HepG2 (cell line): ENCODE results near the gene GABRG3. TPM values are rescaled to one million over a fixed set of nuclear protein-coding genes. Genes with fewer than 3 reads are reported as not detected.

ENCODE experiments used
- ATAC-seq: fragments of 200-7000 bp; cut with Tn5 transposase; 3 replicates; pipeline ENCODE4 v1.9.1; 2020; ENCODE audit warnings: mild to moderate bottlenecking, moderate library complexity
- BruUV-seq: library from RNA; stranded (reverse); fragments of 400-500 nt; replicated peaks from 2 replicates; lab custom pipeline; 2021; lab: Mats Ljungman, UMichigan
- CTCF ChIA-PET: fragments of 300-600 bp; formaldehyde crosslinking; extraction: SDS; loops from one replicate; lab custom pipeline; 2021; ENCODE audit warnings: low total read pairs, inconsistent platforms, low intra/inter-chr PET ratio; lab: Yijun Ruan, JAX
- POLR2A ChIA-PET: fragments of 350-600 bp; sonication (Branson Sonifier 250); formaldehyde crosslinking; loops from one replicate; lab custom pipeline; 2020; ENCODE audit warnings: antibody characterized with exemption, inconsistent platforms; lab: Yijun Ruan, JAX
- DNase-seq: peaks from one replicate; pipeline ENCODE4 v3.0.0-alpha.2; 2015; ENCODE audit warnings: low spot score
- FAIRE-seq: peaks from 3 replicates; lab custom pipeline; 2011; peaks lifted over from hg19 to GRCh38; lab: Jason Lieb, UNC
- H2AFZ ChIP-seq: one replicate; pipeline ENCODE4 v1.6.1; 2011; ENCODE audit warnings: low read length, inconsistent platforms
- H3K27ac ChIP-seq: fragments of 300-600 bp; 3 replicates; pipeline ENCODE4 v1.8.0; 2011; ENCODE audit warnings: mixed run types, mild to moderate bottlenecking, mixed read lengths, low read length, inconsistent platforms; ENCODE audit not compliant: insufficient read depth; ENCODE audit errors: extremely low read length
- H3K27me3 ChIP-seq, 2 experiments: fragments of 200-600 bp in 1 of 2; 2 replicates in 1 of 2; 3 replicates in 1 of 2; pipeline versions ENCODE4 v1.6.0 to v1.8.0; 2011; ENCODE audit warnings: low read length in 2 of 2, mild to moderate bottlenecking in 2 of 2, moderate library complexity in 2 of 2, inconsistent platforms in 1 of 2; ENCODE audit not compliant: insufficient read depth in 2 of 2, control insufficient read depth in 1 of 2
- H3K36me3 ChIP-seq, 2 experiments: fragments of 200-600 bp in 1 of 2; replicated peaks in 1 of 2; 2 replicates in 1 of 2; 3 replicates in 1 of 2; pipeline versions ENCODE4 v1.5.1 to v1.8.0; 2011; ENCODE audit warnings: low read length in 2 of 2, inconsistent platforms in 1 of 2; ENCODE audit not compliant: insufficient read depth in 2 of 2, control insufficient read depth in 1 of 2
- H3K4me1 ChIP-seq: 2 replicates; pipeline ENCODE4 v1.5.1; 2012; ENCODE audit warnings: low read length, inconsistent platforms; ENCODE audit not compliant: insufficient read depth
- H3K4me2 ChIP-seq: 2 replicates; pipeline ENCODE4 v1.6.0; 2011; ENCODE audit warnings: low read depth, low read length, inconsistent platforms
- H3K4me3 ChIP-seq, 3 experiments: fragments of 200-600 bp in 1 of 3; sonication (generic), shearing (Covaris generic) in 1 of 3; replicated peaks in 1 of 3; 2 replicates each; pipeline ENCODE4 v1.5.1; 2011 to 2016; ENCODE audit warnings: low read length in 3 of 3, inconsistent platforms in 2 of 3, low read depth in 2 of 3, mild to moderate bottlenecking in 2 of 3, control low read depth in 1 of 3, mixed read lengths in 1 of 3; ENCODE audit not compliant: insufficient read depth in 1 of 3
- H3K79me2 ChIP-seq: one replicate; pipeline ENCODE4 v1.6.1; 2011; ENCODE audit warnings: low read length, inconsistent platforms; ENCODE audit not compliant: insufficient read depth
- H3K9ac ChIP-seq: 2 replicates; pipeline ENCODE4 v1.6.0; 2011; ENCODE audit warnings: mild to moderate bottlenecking, low read depth, low read length, inconsistent platforms; ENCODE audit not compliant: insufficient read depth
- H3K9me3 ChIP-seq: 2 replicates; pipeline ENCODE4 v1.5.1; 2012; ENCODE audit warnings: mild to moderate bottlenecking, low read length
- H4K20me1 ChIP-seq: 2 replicates; pipeline ENCODE4 v1.6.0; 2011; ENCODE audit warnings: inconsistent platforms, mild to moderate bottlenecking, low read length, moderate library complexity; ENCODE audit not compliant: insufficient read depth
- CHCHD3 ChIP-seq: sonication (generic); formaldehyde crosslinking; IDR thresholded peaks from 2 replicates; pipeline ENCODE4 v1.8.0; 2022; ENCODE audit warnings: mild to moderate bottlenecking, missing genetic modification reagents, moderate library complexity
- FIP1L1 ChIP-seq: fragments of 200-400 bp; formaldehyde crosslinking; IDR thresholded peaks from 2 replicates; pipeline ENCODE4 v1.6.1; 2018; ENCODE audit warnings: low read depth, mild to moderate bottlenecking, low read length, moderate library complexity, borderline replicate concordance; ENCODE audit not compliant: insufficient read depth
- ISL2 ChIP-seq: sonication (generic); formaldehyde crosslinking; IDR thresholded peaks from 2 replicates; pipeline ENCODE4 v1.5.0; 2020; ENCODE audit warnings: missing genetic modification reagents
- PAWR ChIP-seq: sonication (generic); formaldehyde crosslinking; IDR thresholded peaks from 2 replicates; pipeline ENCODE4 v1.4.0; 2020; ENCODE audit warnings: missing genetic modification reagents, mild to moderate bottlenecking, borderline replicate concordance
- RARG ChIP-seq: sonication (generic); formaldehyde crosslinking; IDR thresholded peaks from 2 replicates; pipeline ENCODE4 v1.4.0; 2020; ENCODE audit warnings: low read depth, mild to moderate bottlenecking, missing genetic modification reagents
- SALL2 ChIP-seq: sonication (generic); formaldehyde crosslinking; IDR thresholded peaks from 2 replicates; pipeline ENCODE4 v1.8.1; 2023; ENCODE audit warnings: mild to moderate bottlenecking, missing genetic modification reagents, inconsistent platforms
- TARDBP ChIP-seq: sonication (generic); formaldehyde crosslinking; IDR thresholded peaks from 2 replicates; pipeline ENCODE4 v1.8.0; 2022; ENCODE audit warnings: mild to moderate bottlenecking, missing genetic modification reagents
- ZFAT ChIP-seq: sonication (generic); formaldehyde crosslinking; conservative IDR thresholded peaks from 2 replicates; pipeline ENCODE4 v1.8.1; 2023; ENCODE audit warnings: missing genetic modification reagents, inconsistent platforms
- ZNF17 ChIP-seq: sonication (generic); formaldehyde crosslinking; IDR thresholded peaks from 2 replicates; pipeline ENCODE4 v1.5.0; 2020; ENCODE audit warnings: mild to moderate bottlenecking, missing genetic modification reagents
- ZNF383 ChIP-seq: sonication (generic); formaldehyde crosslinking; IDR thresholded peaks from 2 replicates; pipeline ENCODE4 v1.4.0; 2020; ENCODE audit warnings: missing genetic modification reagents, mild to moderate bottlenecking, borderline replicate concordance
- ZNF569 ChIP-seq: sonication (generic); formaldehyde crosslinking; IDR thresholded peaks from 2 replicates; pipeline ENCODE4 v1.5.0; 2020; ENCODE audit warnings: mild to moderate bottlenecking, missing genetic modification reagents, moderate library complexity, borderline replicate concordance
- ZNF883 ChIP-seq: sonication (generic); formaldehyde crosslinking; IDR thresholded peaks from 2 replicates; pipeline ENCODE4 v1.5.1; 2020; ENCODE audit warnings: mild to moderate bottlenecking, missing genetic modification reagents; ENCODE audit errors: not compliant biosample characterization
- WGBS: methylation state at CpG from one replicate; pipeline ENCODE4 v1.1.6; 2017; ENCODE audit warnings: low lambda C conversion rate; 5-methylcytosine and 5-hydroxymethylcytosine counted together
- in situ Hi-C: cut with HindIII; loops from 2 replicates; pipeline ENCODE4 v1.10.0; 2017; ENCODE audit warnings: low pct_unique_long_range_greater_than_20kb; ENCODE audit not compliant: extremely low pct_ligation_motif_present
- intact Hi-C: fragments of 100-400 bp; cut with micrococcal nuclease; formaldehyde crosslinking; loops from one replicate; pipeline ENCODE4 v1.10.0; 2022; ENCODE audit not compliant: unreplicated experiment
- polyA plus RNA-seq, 8 experiments: library from polyadenylated mRNA; depleted of rRNA in 3 of 8; stranded (reverse) in 7 of 8; unstranded in 1 of 8; fragments of >200 nt; fragmentation: Illumina TruSeq in 4 of 8; extraction: Trizol in 4 of 8; gene quantifications; 2 replicates each; pipeline versions ENCODE4 v1.2.1 to v1.2.3, GENCODE V29; 2011 to 2016; ENCODE audit warnings: low read depth in 4 of 8, missing spikeins in 1 of 8, mixed read lengths in 1 of 8; ENCODE audit not compliant: insufficient read depth in 1 of 8
- total RNA-seq, 5 experiments: library from RNA; depleted of rRNA; stranded (reverse); fragments of >200 nt; fragmentation: Illumina TruSeq; extraction: Trizol; gene quantifications; 2 replicates each; pipeline ENCODE4 v1.2.3, GENCODE V29; 2016; ENCODE audit warnings: low read depth in 1 of 5
- TF ChIP-seq, protein P1 (sequence below), 2 experiments: sonication (generic) in 1 of 2; formaldehyde crosslinking in 1 of 2; IDR thresholded peaks; 2 replicates each; pipeline versions ENCODE4 v1.5.1 to v1.6.1; 2011 to 2020; ENCODE audit warnings: borderline replicate concordance in 1 of 2, low read depth in 1 of 2, low read length in 1 of 2, mild to moderate bottlenecking in 1 of 2, missing genetic modification reagents in 1 of 2, moderate library complexity in 1 of 2
- TF ChIP-seq, protein P2 (sequence below): sonication (generic); formaldehyde crosslinking; IDR thresholded peaks from 2 replicates; pipeline ENCODE4 v1.5.1; 2020; ENCODE audit warnings: missing genetic modification reagents, mild to moderate bottlenecking, borderline replicate concordance

The GABRG3 gene
- total and polyA plus RNA-seq, 2 of the 13 experiments (the other 11 are each of a cell fraction or from before 2014, with no cell fraction given) = not detected

GRCh38 chr15:27028858-27029477 is 58.0 kb downstream of the GABRG3 start:
- FAIRE-seq (no peak), DNase-seq (no peak), ATAC-seq (no peak)
- TF ChIP-seq, protein P1, sequence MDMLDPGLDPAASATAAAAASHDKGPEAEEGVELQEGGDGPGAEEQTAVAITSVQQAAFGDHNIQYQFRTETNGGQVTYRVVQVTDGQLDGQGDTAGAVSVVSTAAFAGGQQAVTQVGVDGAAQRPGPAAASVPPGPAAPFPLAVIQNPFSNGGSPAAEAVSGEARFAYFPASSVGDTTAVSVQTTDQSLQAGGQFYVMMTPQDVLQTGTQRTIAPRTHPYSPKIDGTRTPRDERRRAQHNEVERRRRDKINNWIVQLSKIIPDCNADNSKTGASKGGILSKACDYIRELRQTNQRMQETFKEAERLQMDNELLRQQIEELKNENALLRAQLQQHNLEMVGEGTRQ (IDR thresholded peaks at IDR 0.05; ENCODE audit: low read depth, low read length) = no peak
- TF ChIP-seq, protein P1 (CRISPR knock-in tag; IDR thresholded peaks at IDR 0.05; ENCODE audit: borderline replicate concordance) = no peak
- intact Hi-C loops (no loop called here), in situ Hi-C loops (no loop called here)
- WGBS = 29% methylated on average over 12 of the region's 12 CpGs
- ChIA-PET POLR2A (no interaction called here), CTCF (no interaction called here)
- no TSS peak for BruUV-seq
- H4K20me1 ChIP-seq = no peaks in the 10 kb centered on the region
- H3K4me1 ChIP-seq = no peaks in the 10 kb centered on the region
- H3K36me3 ChIP-seq = no peaks in the 10 kb centered on the region
- no peaks in the 10 kb centered on the region for H3K79me2 ChIP-seq
- no peak overlapping the region for H3K9ac ChIP-seq
- no peaks in the 10 kb centered on the region for H3K9me3 ChIP-seq
- no peak overlapping the region for H3K4me3 ChIP-seq
- H3K27ac ChIP-seq = no peak overlapping the region
- H3K27me3 ChIP-seq = peaks cover 0 to 3% of the 10 kb centered on the region in 2 experiments; a peak in 1 of 5 replicates
- no peak overlapping the region for H3K4me2 ChIP-seq
- no peak overlapping the region for H2AFZ ChIP-seq

DNA sequence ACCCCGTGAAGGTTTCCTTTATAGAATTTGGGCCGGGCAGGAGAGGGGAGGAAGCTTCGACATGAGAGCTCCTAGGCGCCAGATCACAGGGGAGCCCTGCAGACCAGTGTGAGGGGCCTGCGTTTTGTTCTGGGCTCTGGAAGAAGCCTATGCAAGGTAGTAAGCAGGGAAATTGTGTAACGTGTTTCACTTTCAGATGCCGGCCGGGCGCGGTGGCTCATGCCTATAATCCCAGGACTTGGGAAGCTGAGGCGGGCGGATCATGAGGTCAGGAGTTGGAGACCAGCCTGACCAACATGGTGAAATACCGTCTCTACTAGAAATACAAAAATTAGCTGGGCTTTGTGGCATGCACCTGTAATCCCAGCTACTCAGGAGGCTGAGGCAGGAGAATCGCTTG is 65.2 kb downstream of the GABRG3 start:
- Histone ChIP-seq H3K36me3 (no peaks in the 10 kb centered on the region), H3K4me3 (no peak overlapping the region), H3K4me2 (no peak overlapping the region), H3K9me3 (no peaks in the 10 kb centered on the region), H3K9ac (no peak overlapping the region), H3K27ac (no peak overlapping the region), H4K20me1 (no peaks in the 10 kb centered on the region), H3K79me2 (no peaks in the 10 kb centered on the region), H3K27me3 (peaks cover 0 to 5% of the 10 kb centered on the region in 2 experiments; a peak in 1 of 5 replicates), H3K4me1 (no peaks in the 10 kb centered on the region), H2AFZ (no peak overlapping the region)
- intact Hi-C loops = no loop called here
- in situ Hi-C loops = no loop called here
- ChIA-PET POLR2A (no interaction called here), CTCF (no interaction called here)
- FAIRE-seq (no peak), DNase-seq (no peak), ATAC-seq (no peak)
- BruUV-seq = no TSS peak
- WGBS = 19% methylated on average over 14 of the region's 14 CpGs
- TF ChIP-seq FIP1L1 (no peak), SALL2 (CRISPR knock-in tag) (no peak), TARDBP (CRISPR knock-in tag) (no peak), ZNF17 (no peak), RARG (no peak), ZNF383 (no peak), ISL2 (CRISPR knock-in tag) (no peak), CHCHD3 (CRISPR knock-in tag) (no peak), ZFAT (CRISPR knock-in tag) (no peak), PAWR (CRISPR knock-in tag) (no peak), ZNF569 (CRISPR knock-in tag) (no peak), ZNF883 (CRISPR knock-in tag) (no peak)
- TF ChIP-seq, protein P2, sequence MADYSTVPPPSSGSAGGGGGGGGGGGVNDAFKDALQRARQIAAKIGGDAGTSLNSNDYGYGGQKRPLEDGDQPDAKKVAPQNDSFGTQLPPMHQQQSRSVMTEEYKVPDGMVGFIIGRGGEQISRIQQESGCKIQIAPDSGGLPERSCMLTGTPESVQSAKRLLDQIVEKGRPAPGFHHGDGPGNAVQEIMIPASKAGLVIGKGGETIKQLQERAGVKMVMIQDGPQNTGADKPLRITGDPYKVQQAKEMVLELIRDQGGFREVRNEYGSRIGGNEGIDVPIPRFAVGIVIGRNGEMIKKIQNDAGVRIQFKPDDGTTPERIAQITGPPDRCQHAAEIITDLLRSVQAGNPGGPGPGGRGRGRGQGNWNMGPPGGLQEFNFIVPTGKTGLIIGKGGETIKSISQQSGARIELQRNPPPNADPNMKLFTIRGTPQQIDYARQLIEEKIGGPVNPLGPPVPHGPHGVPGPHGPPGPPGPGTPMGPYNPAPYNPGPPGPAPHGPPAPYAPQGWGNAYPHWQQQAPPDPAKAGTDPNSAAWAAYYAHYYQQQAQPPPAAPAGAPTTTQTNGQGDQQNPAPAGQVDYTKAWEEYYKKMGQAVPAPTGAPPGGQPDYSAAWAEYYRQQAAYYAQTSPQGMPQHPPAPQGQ = no peak
